GM18951 (cell line): ENCODE data around the gene AMPD2.
A peak's percentile ranks its signal among the peaks of the same experiment; 100 is the strongest.

ENCODE experiments used
- POLR2A ChIP-seq: IDR thresholded peaks from 4 replicates; pipeline ENCODE4 v1.6.1; 2011; ENCODE audit warnings: mild to moderate bottlenecking; ENCODE audit not compliant: insufficient read length, insufficient read depth; ENCODE audit errors: extremely low read depth
- in situ Hi-C: fragments of 300-500 bp; cut with MboI; formaldehyde crosslinking; loops from one replicate; pipeline ENCODE4 v1.12.0; 2022; ENCODE audit warnings: low sequenced_read_pairs, mixed read lengths, inconsistent platforms; ENCODE audit not compliant: unreplicated experiment

AMPD2 gene

GRCh38 chr1:109619576-109620400, at the start of gene AMPD2, which contains the start of gene GNAT2:
Gene AMPD2, plus strand, starts transcription at chr1:109619837. Its CDS starts 1,339 bp downstream, at chr1:109621176.
Gene GNAT2, minus strand, starts transcription at chr1:109619616. Its CDS starts 6,746 bp downstream, at chr1:109612870.
- peak; percentile 76 for TF ChIP-seq POLR2A

GRCh38 chr1:109570414-109570813, 49.2 kb upstream of the AMPD2 start:
- TF ChIP-seq POLR2A = no peak
- in situ Hi-C loops = no loop called here

More at GRCh38 chr1:109619576-109620400, at the start of gene AMPD2, which contains the start of gene GNAT2:
- in situ Hi-C loops = no loop called here

GRCh38 chr1:109573785-109574184, 45.9 kb upstream of the AMPD2 start:
- in situ Hi-C loops = no loop called here
- no peak for TF ChIP-seq POLR2A

- TF ChIP-seq POLR2A = no peak
- in situ Hi-C loops = no loop called here
Measured at GRCh38 chr1:109578947-109579443, 40.6 kb upstream of the AMPD2 start.

- in situ Hi-C loops = no loop called here
- no peak for TF ChIP-seq POLR2A
Measured at GRCh38 chr1:109579491-109579890, 40.1 kb upstream of the AMPD2 start.

- in situ Hi-C loops = no loop called here
- no peak for TF ChIP-seq POLR2A
Measured at GRCh38 chr1:109582021-109582420, 37.6 kb upstream of the AMPD2 start.

GRCh38 chr1:109584766-109585165, 34.9 kb upstream of the AMPD2 start:
- in situ Hi-C loops = no loop called here
- no peak for TF ChIP-seq POLR2A

- in situ Hi-C loops = no loop called here
Measured at GRCh38 chr1:109586055-109586454, 33.6 kb upstream of the AMPD2 start.

GRCh38 chr1:109589177-109589576, 30.5 kb upstream of the AMPD2 start:
- in situ Hi-C loops = no loop called here
- no peak for TF ChIP-seq POLR2A

More at GRCh38 chr1:109586055-109586454, 33.6 kb upstream of the AMPD2 start:
- TF ChIP-seq POLR2A = no peak

GRCh38 chr1:109589679-109590078, 30.0 kb upstream of the AMPD2 start:
- no peak for TF ChIP-seq POLR2A
- in situ Hi-C loops = no loop called here

GRCh38 chr1:109592916-109593315, 26.7 kb upstream of the AMPD2 start:
- in situ Hi-C loops = no loop called here
- no peak for TF ChIP-seq POLR2A

- in situ Hi-C loops = no loop called here
- TF ChIP-seq POLR2A = no peak
Measured at GRCh38 chr1:109595531-109595930, 24.1 kb upstream of the AMPD2 start.

- in situ Hi-C loops = no loop called here
- no peak for TF ChIP-seq POLR2A
Measured at GRCh38 chr1:109598156-109598555, 21.5 kb upstream of the AMPD2 start.

- in situ Hi-C loops = no loop called here
- TF ChIP-seq POLR2A = no peak
Measured at GRCh38 chr1:109598655-109599054, 21.0 kb upstream of the AMPD2 start.
